AG09319 (cell line): ENCODE data around the gene PPP1R12B.
A peak's percentile ranks its signal among the peaks of the same experiment; 100 is the strongest.
"Not testable (repeated sequence)": the region's sequence is repeated elsewhere in the genome, so short reads cannot be mapped to it uniquely, and the experiment has no call there.

ENCODE experiments used
- DNase-seq: peaks from one replicate; pipeline ENCODE4 v3.0.0-alpha.2; 2010; ENCODE audit warnings: low read depth; ENCODE audit errors: extremely low read depth
- CTCF ChIP-seq: IDR thresholded peaks from 2 replicates; pipeline ENCODE4 v1.5.1; 2011; ENCODE audit warnings: low read depth, mild to moderate bottlenecking, inconsistent platforms, low read length, moderate library complexity

PPP1R12B gene

GRCh38 chr1:202521484-202521883 lies 173.0 kb downstream of the PPP1R12B start:
- not testable (repeated sequence) for DNase-seq

- TF ChIP-seq CTCF, result no peak
- no peak for DNase-seq
Observed at GRCh38 chr1:202521886-202522285, 173.4 kb downstream of the PPP1R12B start.

GRCh38 chr1:202526056-202526455 lies 177.6 kb downstream of the PPP1R12B start:
- DNase-seq, result not testable (repeated sequence)

- not testable (repeated sequence) for DNase-seq
Observed at GRCh38 chr1:202528096-202528722, 179.7 kb downstream of the PPP1R12B start.

- not testable (repeated sequence) for DNase-seq
Observed at GRCh38 chr1:202530686-202531085, 182.2 kb downstream of the PPP1R12B start.

- DNase-seq, result no peak
- no peak for TF ChIP-seq CTCF
Observed at GRCh38 chr1:202531472-202531811, 182.9 kb downstream of the PPP1R12B start.

GRCh38 chr1:202531812-202532616 lies 183.5 kb downstream of the PPP1R12B start:
- not testable (repeated sequence) for DNase-seq

GRCh38 chr1:202539166-202539574 lies 190.7 kb downstream of the PPP1R12B start:
- DNase-seq, result peak; percentile 31

- DNase-seq, result not testable (repeated sequence)
Observed at GRCh38 chr1:202539583-202539982, 191.1 kb downstream of the PPP1R12B start.

- no peak for TF ChIP-seq CTCF
- no peak for DNase-seq
Observed at GRCh38 chr1:202540014-202540413, 191.5 kb downstream of the PPP1R12B start.

- DNase-seq, result no peak
- no peak for TF ChIP-seq CTCF
Observed at GRCh38 chr1:202540448-202540847, 191.9 kb downstream of the PPP1R12B start.

GRCh38 chr1:202540858-202541257 lies 192.4 kb downstream of the PPP1R12B start:
- not testable (repeated sequence) for DNase-seq

- not testable (repeated sequence) for DNase-seq
Observed at GRCh38 chr1:202542415-202542814, 193.9 kb downstream of the PPP1R12B start.

GRCh38 chr1:202543537-202543936 lies 195.0 kb downstream of the PPP1R12B start:
- not testable (repeated sequence) for DNase-seq

GRCh38 chr1:202544766-202545449 lies 196.4 kb downstream of the PPP1R12B start:
- DNase-seq, result not testable (repeated sequence)
